ENCODE results near the gene INTS1.
"Not testable (repeated sequence)": the region's sequence is repeated elsewhere in the genome, so short reads cannot be mapped to it uniquely, and the experiment has no call there.

Gene INTS1

GRCh38 chr7:1444925-1445322 lies 59.3 kb downstream of the INTS1 start:
- DNase-seq = no peak

DNA sequence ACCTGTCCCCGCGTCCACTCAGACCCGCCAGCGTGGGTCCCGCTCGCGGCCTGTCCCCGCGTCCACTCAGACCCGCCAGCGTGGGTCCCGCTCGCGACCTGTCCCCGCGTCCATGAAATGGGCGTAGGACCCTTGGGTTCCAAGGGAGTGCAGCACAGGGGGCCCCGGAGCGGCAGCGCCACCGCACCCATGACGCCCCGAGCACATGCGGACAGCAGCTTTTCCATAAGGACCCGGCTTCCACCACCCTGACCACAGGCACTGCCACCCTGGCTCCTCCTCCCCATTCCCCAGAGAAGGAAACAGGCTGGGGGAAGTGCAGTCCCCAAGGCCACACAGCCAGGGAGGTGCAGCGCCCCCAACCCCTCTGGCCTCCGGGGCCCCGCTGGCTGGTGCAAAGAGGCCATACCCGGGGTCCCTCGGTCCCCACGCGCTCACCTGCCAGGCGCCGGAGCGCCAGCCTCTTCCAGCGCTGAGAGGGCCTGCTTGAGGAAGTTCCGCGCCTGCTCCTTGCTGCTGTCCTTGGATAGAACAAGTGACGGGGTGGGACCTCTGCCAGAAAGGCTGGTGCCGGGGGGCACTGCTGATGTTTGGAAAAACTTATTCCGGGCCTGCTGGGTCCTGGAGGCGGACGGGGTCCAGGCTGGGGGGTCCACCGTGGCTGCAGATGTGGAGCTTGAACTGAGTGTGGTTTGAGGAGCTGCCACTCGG lies 59.8 kb downstream of the INTS1 start:
- DNase-seq = no peak

DNA sequence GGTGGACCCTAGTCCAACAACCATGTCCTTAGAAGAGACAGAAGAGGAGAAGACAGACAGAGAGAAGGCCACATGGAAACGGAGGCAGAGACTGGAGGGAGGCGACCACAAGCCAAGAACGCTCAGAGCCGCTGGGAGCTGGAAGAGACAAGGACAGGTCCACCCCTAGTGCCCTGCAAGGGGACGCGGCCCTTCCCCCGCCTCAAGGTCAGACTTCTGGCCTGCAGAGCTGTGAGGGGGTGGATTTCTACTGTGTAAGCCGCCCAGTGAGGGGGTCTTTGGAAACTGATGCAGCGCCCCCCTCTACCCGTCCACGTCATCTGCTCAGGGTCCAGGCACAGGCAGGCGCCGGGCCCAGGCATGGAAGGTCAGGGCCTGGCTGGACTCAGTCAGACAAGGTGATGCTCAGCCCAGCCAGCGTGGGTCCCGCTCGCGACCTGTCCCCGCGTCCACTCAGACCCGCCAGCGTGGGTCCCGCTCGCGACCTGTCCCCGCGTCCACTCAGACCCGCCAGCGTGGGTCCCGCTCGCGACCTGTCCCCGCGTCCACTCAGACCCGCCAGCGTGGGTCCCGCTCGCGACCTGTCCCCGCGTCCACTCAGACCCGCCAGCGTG lies 60.5 kb downstream of the INTS1 start:
- not testable (repeated sequence) for DNase-seq

DNA sequence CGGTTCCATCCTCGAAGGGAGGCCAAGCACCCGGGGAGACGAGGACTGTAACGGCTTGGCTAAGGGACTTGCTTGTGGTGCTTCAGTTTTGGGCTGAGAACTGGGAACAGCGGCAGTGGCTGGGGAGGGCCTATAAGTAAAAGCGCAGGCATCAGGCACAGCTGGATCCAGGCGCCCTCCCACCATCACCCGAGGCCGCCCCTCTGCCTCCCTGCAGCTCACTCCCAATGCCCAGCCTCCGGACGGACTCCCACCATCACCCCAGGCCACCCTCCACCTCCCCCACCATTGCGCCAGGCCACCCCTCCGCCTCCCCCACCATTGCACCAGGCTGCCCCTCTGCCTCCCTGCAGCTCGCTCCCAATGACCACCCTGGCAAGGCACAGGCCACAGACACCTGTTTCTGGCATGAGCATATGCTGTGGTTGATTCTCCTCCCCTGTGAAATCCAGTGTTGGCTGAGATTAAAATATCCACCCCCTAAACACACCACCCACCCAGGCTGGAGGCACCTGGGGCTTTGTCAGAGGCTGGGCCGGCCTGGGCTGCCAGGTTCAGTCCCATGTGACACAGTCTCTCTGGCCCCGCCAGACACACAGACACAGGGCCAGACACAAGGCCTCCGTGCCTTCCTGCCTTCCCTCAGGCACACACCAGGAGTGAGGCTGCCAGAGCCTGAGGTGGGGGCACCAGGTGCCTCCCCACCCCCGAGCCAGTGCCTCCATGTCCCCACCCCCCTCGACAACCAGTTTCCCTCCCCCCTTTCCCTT lies 61.6 kb downstream of the INTS1 start:
- no peak for DNase-seq

DNA sequence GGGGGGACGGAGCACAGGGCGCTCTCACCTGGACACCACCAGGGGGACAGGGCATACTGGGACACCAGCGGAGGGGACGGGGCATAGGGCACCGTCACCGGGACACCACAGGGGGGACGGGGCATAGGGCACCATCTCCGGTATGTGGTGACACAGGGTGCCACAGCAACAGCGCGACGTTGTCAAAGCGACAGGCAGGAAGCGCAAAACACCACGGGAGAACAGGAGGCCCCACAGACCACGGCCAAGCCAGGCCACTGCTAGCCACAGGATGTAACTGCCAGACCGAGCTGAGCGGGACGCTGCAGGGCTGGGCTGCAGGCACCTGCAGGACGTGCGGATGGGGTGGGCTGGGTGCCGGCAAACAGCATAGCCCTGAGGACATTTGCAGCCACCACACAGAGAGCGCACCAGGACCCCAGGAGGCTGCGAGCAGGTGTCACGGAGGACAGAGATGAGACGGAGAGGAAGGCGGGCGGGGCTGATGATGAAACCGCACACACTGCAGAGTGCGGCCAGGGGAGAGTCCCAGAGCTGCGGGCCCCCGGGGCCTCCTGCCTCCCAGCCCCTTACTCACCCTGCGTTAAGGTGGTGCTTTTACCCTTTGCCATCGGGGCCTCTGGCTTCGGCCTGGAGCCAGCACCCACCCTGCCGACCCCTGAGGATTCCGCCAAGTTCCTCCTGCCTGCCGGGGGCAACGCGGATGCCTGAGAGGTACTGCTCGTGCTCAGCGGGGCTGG lies 62.4 kb downstream of the INTS1 start:
- no peak for DNase-seq

- no peak for DNase-seq
Measured at GRCh38 chr7:1440620-1441019, 63.6 kb downstream of the INTS1 start.

- no peak for DNase-seq
Measured at GRCh38 chr7:1439373-1440363, 64.5 kb downstream of the INTS1 start.

- DNase-seq = no peak
Measured at GRCh38 chr7:1438821-1439220, 65.4 kb downstream of the INTS1 start.

- DNase-seq = no peak
Measured at GRCh38 chr7:1438208-1438607, 66.0 kb downstream of the INTS1 start.

GRCh38 chr7:1437155-1437880 lies 66.9 kb downstream of the INTS1 start:
- DNase-seq = no peak

- DNase-seq = no peak
Measured at GRCh38 chr7:1436608-1437007, 67.6 kb downstream of the INTS1 start.

DNA sequence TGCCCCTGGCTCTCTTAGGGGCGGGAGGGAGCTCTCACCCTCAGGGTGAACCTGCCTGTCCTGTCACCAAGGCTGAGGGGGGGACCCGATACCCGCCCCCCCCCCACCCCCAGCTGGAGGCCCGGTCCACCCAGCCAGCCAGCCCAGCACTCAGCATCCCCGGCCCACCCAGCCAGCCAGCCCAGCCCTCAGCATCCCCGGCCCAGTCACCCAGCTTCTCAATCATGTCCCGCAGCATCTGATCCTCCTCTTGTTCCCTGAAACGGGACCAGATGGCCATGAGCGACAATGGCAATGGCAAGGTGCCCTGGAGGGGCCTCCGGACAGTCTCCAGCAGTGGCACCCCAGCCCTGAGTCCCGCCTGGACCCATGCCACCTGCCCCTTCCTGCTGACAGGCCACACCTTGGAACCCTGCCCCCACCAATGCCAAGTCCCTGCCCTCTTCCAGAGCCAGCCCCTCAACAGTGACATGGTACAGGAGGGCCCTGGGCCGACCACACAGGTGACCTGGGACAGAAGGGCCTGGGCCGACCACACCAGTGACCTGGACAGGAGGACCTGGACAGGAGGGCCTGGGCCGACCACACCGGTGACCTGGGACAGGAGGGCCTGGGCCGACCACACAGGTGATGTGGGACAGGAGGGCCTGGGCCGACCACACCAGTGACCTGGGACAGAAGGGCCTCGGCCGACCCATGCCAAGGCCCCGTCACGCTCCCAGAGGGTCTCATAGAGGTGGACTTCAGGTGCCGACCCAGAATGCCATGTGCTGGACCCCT lies 69.1 kb downstream of the INTS1 start:
- no peak for DNase-seq

DNA sequence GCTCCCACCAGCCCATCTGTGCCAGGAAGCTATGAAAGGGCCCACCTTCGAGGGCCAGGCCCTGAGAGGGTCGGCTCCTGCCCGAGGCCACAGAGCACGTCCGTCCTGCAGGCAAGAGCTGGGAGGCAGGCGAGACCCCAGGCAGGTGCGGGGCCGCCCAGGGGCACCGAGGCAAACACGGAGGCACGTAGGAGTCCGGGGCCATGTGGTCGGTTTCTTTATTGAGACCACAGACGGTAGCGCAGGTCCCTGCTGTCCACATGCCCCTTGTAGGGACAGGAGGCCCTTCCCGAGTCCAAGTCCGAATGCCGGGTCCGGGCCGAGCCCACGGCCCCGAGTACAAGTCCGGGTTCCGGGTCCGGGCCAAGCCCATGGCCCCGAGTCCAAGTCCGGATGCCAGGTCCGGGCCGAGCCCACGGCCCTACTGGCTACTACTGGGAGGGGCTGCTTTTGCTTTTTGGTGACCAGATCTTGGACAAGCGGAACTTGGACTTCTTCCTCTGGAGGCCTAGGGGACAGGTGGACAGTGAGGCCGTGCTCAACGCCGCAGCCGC lies 69.9 kb downstream of the INTS1 start:
- no peak for DNase-seq

DNA sequence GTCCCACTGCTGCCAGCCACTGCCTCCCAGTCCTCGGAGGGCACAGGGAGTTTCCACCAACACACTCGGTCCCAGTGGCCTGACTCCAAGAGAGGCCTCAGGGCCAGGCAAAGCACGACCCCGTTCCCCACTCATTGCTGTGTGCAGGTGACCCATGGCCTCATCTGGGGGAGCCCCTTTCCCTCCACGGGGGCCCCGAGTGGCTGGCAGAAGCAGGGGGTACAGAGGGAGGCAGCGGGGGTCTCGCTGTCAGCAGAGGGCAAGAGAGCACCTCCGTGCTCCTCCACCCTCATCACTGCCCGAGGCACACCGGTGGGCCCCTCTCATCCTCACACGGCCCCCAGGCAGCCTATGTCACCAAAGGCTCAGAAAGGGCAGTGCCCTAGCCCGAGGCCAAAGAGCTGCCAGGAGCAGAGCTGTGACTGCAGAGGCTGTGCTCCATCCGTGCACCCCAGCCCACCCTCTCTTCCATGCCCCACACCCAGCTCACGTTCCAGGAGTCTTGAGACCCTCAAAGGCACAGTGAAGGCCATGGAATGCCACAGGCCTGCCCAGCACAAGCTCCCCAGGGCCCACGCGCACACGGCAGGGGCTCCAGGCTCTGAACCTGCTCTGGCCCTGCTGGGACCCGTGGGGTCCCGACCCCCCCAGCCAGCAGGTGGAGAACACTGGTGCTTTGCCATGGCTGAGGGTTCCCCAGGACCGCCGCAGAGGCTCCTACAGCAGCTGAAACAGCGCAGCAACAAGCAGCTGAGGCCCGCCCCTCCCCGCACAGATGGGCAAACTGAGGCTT lies 70.9 kb downstream of the INTS1 start:
- no peak for DNase-seq

DNA sequence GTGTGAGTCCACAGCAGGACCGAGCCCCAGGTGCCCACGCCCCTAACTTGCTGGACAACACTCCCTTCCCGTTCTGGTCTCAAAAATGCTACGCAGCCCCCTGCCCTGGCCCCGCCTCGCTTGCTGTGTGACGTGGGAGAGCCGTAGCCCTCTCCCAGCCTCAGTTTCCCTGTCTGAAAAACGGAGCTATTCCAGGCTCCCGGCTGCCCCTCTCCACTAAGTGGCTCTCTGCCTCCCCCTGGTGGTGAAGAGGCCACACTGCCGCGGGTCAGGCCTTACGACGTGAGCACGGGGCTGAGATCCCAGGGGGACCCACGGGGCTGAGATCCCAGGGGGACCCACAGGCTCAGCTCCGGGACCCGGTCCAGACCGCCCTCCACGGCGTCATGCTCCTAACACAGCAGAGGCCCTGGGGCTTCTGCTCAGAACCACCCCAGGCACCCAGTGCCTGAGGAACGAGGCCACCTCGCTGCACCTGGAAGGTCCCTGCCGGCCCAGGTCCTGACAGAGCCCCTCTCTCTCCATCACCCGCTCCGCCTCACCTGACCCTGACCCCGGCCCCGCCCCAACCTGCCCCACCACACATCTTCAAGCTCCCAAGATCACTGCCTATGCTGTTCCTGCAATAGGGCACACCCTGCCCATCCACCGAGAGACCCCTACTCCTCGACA lies 71.6 kb downstream of the INTS1 start:
- DNase-seq = peak; percentile 64

- no peak for DNase-seq
Measured at GRCh38 chr7:1431634-1432380, 72.4 kb downstream of the INTS1 start.

DNA sequence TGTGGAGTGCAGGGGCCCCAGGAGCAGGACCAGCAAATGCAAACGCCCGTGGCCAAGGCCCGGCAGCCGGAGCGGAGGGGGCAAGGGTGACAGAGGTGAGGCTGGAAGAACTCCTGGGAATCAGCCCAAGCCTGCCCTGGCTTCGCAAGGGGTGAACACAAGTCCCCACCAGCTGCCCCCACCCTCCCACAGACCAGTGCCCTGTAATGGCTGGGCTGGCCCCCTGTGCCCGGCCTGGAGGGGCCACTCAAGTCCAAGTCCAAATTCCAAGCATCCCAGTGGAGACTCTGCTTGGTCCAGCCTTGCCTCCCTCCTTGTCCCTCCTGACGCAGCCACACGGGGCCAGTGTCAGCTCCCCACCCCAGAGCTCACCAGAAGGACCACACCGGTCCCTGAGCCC lies 73.0 kb downstream of the INTS1 start:
- DNase-seq = no peak
